PC-9 (cell line): ENCODE data around the gene RBM4. TPM values are rescaled to one million over a fixed set of nuclear protein-coding genes. Genes with fewer than 3 reads are reported as not detected.
A peak's percentile ranks its signal among the peaks of the same experiment; 100 is the strongest.
"Not testable (repeated sequence)": the region's sequence is repeated elsewhere in the genome, so short reads cannot be mapped to it uniquely, and the experiment has no call there.

ENCODE experiments used
- Bru-seq: library from RNA; stranded (reverse); fragments of 400-500 nt; gene quantifications from one replicate; lab custom pipeline; 2021; lab: Mats Ljungman, UMichigan
- BruChase-seq, 2 experiments: library from RNA; stranded (reverse); fragments of 400-500 nt; gene quantifications; one replicate each; lab custom pipeline; 2021; lab: Mats Ljungman, UMichigan
- BruUV-seq: library from RNA; stranded (reverse); fragments of 400-500 nt; replicated peaks from 2 replicates; lab custom pipeline; 2021; lab: Mats Ljungman, UMichigan
- CTCF ChIA-PET: fragments of 300-600 bp; sonication (Branson Sonifier 250); formaldehyde crosslinking; loops from one replicate; lab custom pipeline; 2022; ENCODE audit warnings: antibody characterized with exemption; lab: Charles Lee
- POLR2A ChIA-PET: fragments of 300-600 bp; sonication (Branson Sonifier 250); formaldehyde crosslinking; loops from one replicate; lab custom pipeline; 2022; ENCODE audit warnings: antibody characterized with exemption; ENCODE audit not compliant: unreplicated experiment; lab: Charles Lee
- DNase-seq, 2 experiments: peaks; one replicate each; pipeline versions ENCODE4 v3.0.0 to v3.0.0-alpha.2; 2015 to 2022; ENCODE audit warnings: mixed read lengths in 1 of 2
- H2AFZ ChIP-seq: fragments of 200-600 bp; sonication (generic); 2 replicates; pipeline ENCODE4 v1.8.1; 2017; ENCODE audit warnings: antibody characterized with exemption
- H3F3A ChIP-seq: fragments of 200-600 bp; sonication (generic); 2 replicates; pipeline ENCODE4 v1.8.1; 2017; ENCODE audit warnings: antibody characterized with exemption, mild to moderate bottlenecking, low read depth; ENCODE audit not compliant: insufficient read depth
- H3K27ac ChIP-seq: fragments of 200-600 bp; sonication (generic); 2 replicates; pipeline ENCODE4 v1.6.1; 2016; ENCODE audit warnings: mixed run types
- H3K27me3 ChIP-seq: fragments of 200-600 bp; sonication (generic); 2 replicates; pipeline ENCODE4 v1.6.1; 2016; ENCODE audit warnings: low read depth, mixed run types; ENCODE audit not compliant: insufficient read depth
- H3K36me3 ChIP-seq: fragments of 200-600 bp; sonication (generic); 2 replicates; pipeline ENCODE4 v1.6.1; 2016; ENCODE audit warnings: low read depth, mixed run types
- H3K4me1 ChIP-seq: fragments of 200-600 bp; sonication (generic); replicated peaks from 2 replicates; pipeline ENCODE4 v1.6.1; 2016; ENCODE audit warnings: mixed run types; ENCODE audit not compliant: insufficient read depth
- H3K4me2 ChIP-seq: fragments of 200-600 bp; sonication (generic); 2 replicates; pipeline ENCODE4 v1.6.1; 2017; ENCODE audit warnings: mixed run types
- H3K4me3 ChIP-seq: fragments of 200-600 bp; sonication (generic); 2 replicates; pipeline ENCODE4 v1.6.1; 2016; ENCODE audit warnings: mixed run types
- H3K79me2 ChIP-seq: fragments of 200-600 bp; sonication (generic); 2 replicates; pipeline ENCODE4 v1.6.1; 2017; ENCODE audit warnings: low read depth, mixed run types
- H3K9me2 ChIP-seq: fragments of 200-600 bp; sonication (generic); 2 replicates; pipeline ENCODE4 v1.8.1; 2017; ENCODE audit warnings: mild to moderate bottlenecking; ENCODE audit not compliant: insufficient read depth
- H3K9me3 ChIP-seq: fragments of 200-600 bp; sonication (generic); 2 replicates; pipeline ENCODE4 v1.8.1; 2016; ENCODE audit warnings: low read depth; ENCODE audit not compliant: insufficient read depth
- H4K20me1 ChIP-seq: fragments of 200-600 bp; sonication (generic); 2 replicates; pipeline ENCODE4 v1.8.1; 2017; ENCODE audit not compliant: insufficient read depth
- CTCF ChIP-seq: fragments of 200-600 bp; sonication (generic); conservative IDR thresholded peaks from 2 replicates; pipeline ENCODE4 v1.6.1; 2017; ENCODE audit warnings: mixed run types, antibody characterized with exemption, mild to moderate bottlenecking, moderate library complexity
- EZH2 ChIP-seq: fragments of 200-600 bp; sonication (generic); IDR thresholded peaks from 2 replicates; pipeline ENCODE4 v1.8.0; 2017; ENCODE audit warnings: antibody characterized with exemption, low read depth
- intact Hi-C: fragments of 100-400 bp; cut with micrococcal nuclease; formaldehyde crosslinking; loops from one replicate; pipeline ENCODE4 v1.10.0; 2022; ENCODE audit not compliant: unreplicated experiment
- long read RNA-seq: library from polyadenylated mRNA; stranded (forward); transcript quantifications from one replicate; pipeline ENCODE4 v2.0.0, GENCODE V29; 2022
- total RNA-seq: library from RNA; stranded (reverse); gene quantifications from 2 replicates; pipeline ENCODE4 v1.2.3, GENCODE V29; 2021

RBM4 gene, protein sequence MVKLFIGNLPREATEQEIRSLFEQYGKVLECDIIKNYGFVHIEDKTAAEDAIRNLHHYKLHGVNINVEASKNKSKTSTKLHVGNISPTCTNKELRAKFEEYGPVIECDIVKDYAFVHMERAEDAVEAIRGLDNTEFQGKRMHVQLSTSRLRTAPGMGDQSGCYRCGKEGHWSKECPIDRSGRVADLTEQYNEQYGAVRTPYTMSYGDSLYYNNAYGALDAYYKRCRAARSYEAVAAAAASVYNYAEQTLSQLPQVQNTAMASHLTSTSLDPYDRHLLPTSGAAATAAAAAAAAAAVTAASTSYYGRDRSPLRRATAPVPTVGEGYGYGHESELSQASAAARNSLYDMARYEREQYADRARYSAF
- total RNA-seq, result 131 and 140 TPM in 2 replicates
- percentile 97 among the genes with signal in this experiment for Bru-seq, nascent RNA
- BruChase-seq, experiment 1, labeled RNA remaining after a 2-hour chase, result percentile 98 among the genes with signal in this experiment
- percentile 92 among the genes with signal in this experiment for BruChase-seq, experiment 2, labeled RNA remaining after a 6-hour chase
- long read RNA-seq, transcript RBM4-204 (4 exons, 1,763 nt), result minor isoform, 6 of 166 reads
- long read RNA-seq, transcript RBM4-201 (4 exons, 1,694 nt), result major isoform, 100 of 166 reads
- long read RNA-seq, transcript RBM4-206 (2 exons, 1,548 nt), result minor isoform, 8 of 166 reads
- long read RNA-seq, transcript RBM4-203 (3 exons, 921 nt), result minor isoform, 25 of 166 reads
- long read RNA-seq, partial matches to known transcripts, result 3 of 166 reads
- long read RNA-seq, other reads (novel, unspliced or antisense), result 16 of 166 reads

DNA sequence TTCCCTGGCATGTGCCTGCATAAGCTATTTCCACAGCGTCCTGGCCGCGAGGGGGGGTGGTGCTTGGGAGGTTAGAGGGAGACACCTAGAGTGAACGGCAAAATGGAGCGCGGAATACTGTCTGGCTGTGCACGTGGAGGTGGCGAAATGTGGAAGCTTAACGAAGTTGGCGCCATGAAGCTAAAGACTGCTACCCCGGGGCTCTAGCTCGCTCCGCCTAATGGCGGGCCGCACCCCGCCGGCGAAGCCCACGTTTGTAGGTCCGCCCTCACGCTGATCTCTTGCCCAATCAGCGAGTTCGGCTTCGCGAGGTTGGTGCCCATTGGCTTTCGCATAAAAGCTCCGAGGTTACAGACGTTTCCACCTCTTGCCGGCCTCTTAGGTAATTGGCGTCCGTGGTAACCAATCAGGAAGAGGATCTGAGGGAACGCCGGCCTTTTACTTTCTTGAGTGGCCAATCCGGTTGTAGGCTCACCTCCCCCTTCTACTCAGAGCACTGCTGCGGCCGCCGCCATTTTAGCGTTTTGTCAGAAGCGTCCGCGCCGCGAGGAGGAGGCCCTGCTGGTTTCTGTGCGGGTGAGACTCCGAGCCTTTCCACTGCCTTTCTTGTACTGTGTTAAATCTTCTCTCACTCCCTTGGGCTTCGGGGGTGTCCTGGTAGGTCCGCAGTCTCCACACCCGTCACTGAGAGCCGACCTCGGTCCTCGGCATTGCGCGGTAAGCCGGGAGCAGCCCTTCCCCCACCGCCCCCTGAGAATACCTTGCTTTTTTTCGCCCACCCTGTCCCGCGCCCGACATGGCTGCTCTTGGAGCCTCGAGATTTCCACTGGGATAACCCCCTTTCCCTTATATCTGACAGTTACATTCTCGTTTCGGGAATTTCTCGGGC, at the start of gene RBM4:
Gene RBM4 (plus strand): TSS at position 527 of the 889 bp plus-strand sequence. CDS start 1,009 bp downstream, outside the sequence.
- intact Hi-C loops, result loop anchor here (1.0 kb wide), 1 partner anchor 22 kb away; the partner anchor contains the start of gene RBM14
- H4K20me1 ChIP-seq, result peaks cover 56% of the 10 kb centered on the region
- peak within 1 kb of the TSS; percentile 87 for H3K4me2 ChIP-seq
- H3K9me2 ChIP-seq, result no peaks in the 10 kb centered on the region
- ChIA-PET CTCF (interaction anchor here (0.7 to 1.4 kb wide), 4 partner anchors 39 to 491 kb away, joined by 3 to 20 read pairs (median 3); partner anchors contain the start of genes MRPL11 and RBM4B), POLR2A (interaction anchor here (0.5 to 2.1 kb wide), 11 partner anchors 11 to 741 kb away, joined by 4 to 18 read pairs (median 7); partner anchors contain the start of genes RBM14 and RCE1)
- TF ChIP-seq CTCF (no peak), EZH2 (no peak)
- H3K4me1 ChIP-seq, result peaks cover 38% of the 10 kb centered on the region
- peaks cover 96% of the 10 kb centered on the region for H3K79me2 ChIP-seq
- DNase-seq, result peak; percentile 99 to 100
- H2AFZ ChIP-seq, result peak within 1 kb of the TSS; percentile 68
- no peaks in the 10 kb centered on the region for H3K27me3 ChIP-seq
- peaks cover 36% of the 10 kb centered on the region for H3K36me3 ChIP-seq
- H3K4me3 ChIP-seq, result peak within 1 kb of the TSS; percentile 92
- H3K9me3 ChIP-seq, result no peaks in the 10 kb centered on the region
- BruUV-seq, result no TSS peak
- H3K27ac ChIP-seq, result peak within 1 kb of the TSS; percentile 68
- peaks cover 73% of the 10 kb centered on the region for H3F3A ChIP-seq

- H3K9me2 ChIP-seq, H3K27ac ChIP-seq, H2AFZ ChIP-seq, H3K36me3 ChIP-seq, intact Hi-C loops, H3K9me3 ChIP-seq, POLR2A ChIA-PET, H3K4me2 ChIP-seq, H3K4me3 ChIP-seq, CTCF ChIA-PET, BruUV-seq, H4K20me1 ChIP-seq, DNase-seq: not testable (repeated sequence)
- H3K79me2 ChIP-seq, result peaks cover 12% of the 10 kb centered on the region
- 0 out of 2 replicates have a peak, but pooled peaks cover 12% of the 10 kb centered on the region for H3K27me3 ChIP-seq
- peaks cover 12% of the 10 kb centered on the region for H3F3A ChIP-seq
- H3K4me1 ChIP-seq, result peaks cover 15% of the 10 kb centered on the region
Measured at GRCh38 chr11:66589315-66589714, 49.2 kb upstream of the RBM4 start.

- Histone ChIP-seq H3K4me3 (no peak overlapping the region), H2AFZ (no peak overlapping the region), H3K4me1 (peaks cover 16% of the 10 kb centered on the region), H3K27me3 (0 out of 2 replicates have a peak, but pooled peaks cover 5% of the 10 kb centered on the region), H3K79me2 (peaks cover 18% of the 10 kb centered on the region), H3K9me2 (no peaks in the 10 kb centered on the region), H3F3A (peaks cover 12% of the 10 kb centered on the region), H3K4me2 (no peak overlapping the region), H4K20me1 (no peaks in the 10 kb centered on the region), H3K27ac (no peak overlapping the region), H3K36me3 (no peaks in the 10 kb centered on the region), H3K9me3 (no peaks in the 10 kb centered on the region)
- ChIA-PET POLR2A (no interaction called here), CTCF (no interaction called here)
- TF ChIP-seq EZH2, result no peak
- BruUV-seq, result no TSS peak
- intact Hi-C loops, result no loop called here
- DNase-seq, result no peak
Measured at GRCh38 chr11:66589996-66590675, 48.4 kb upstream of the RBM4 start.
